BLaER1 treated with 17β-estradiol and CSF1 and Interleukin-3, amounts not matched to agents 10 nM and 100 nM (cell line): Measurements from ENCODE around the gene PRRX1.

Experiments
- H3K27ac ChIP-seq, 11 experiments: shearing (Covaris generic); formaldehyde crosslinking; 2 replicates each; pipeline ENCODE4 v1.8.1; 2022
- H3K27me3 ChIP-seq, 11 experiments: shearing (Covaris generic); formaldehyde crosslinking; 2 replicates each; pipeline ENCODE4 v1.8.1; 2022
- H3K36me3 ChIP-seq, 11 experiments: shearing (Covaris generic); formaldehyde crosslinking; 2 replicates each; pipeline ENCODE4 v1.8.1; 2022
- H3K4me1 ChIP-seq, 10 experiments: shearing (Covaris generic); formaldehyde crosslinking; 2 replicates each; pipeline ENCODE4 v1.8.1; 2022
- H3K4me2 ChIP-seq, 11 experiments: shearing (Covaris generic); formaldehyde crosslinking; 2 replicates each; pipeline ENCODE4 v1.8.1; 2022
- H3K4me3 ChIP-seq, 10 experiments: shearing (Covaris generic); formaldehyde crosslinking; 2 replicates each; pipeline ENCODE4 v1.8.1; 2022
- H3K9ac ChIP-seq, 11 experiments: shearing (Covaris generic); formaldehyde crosslinking; 2 replicates each; pipeline ENCODE4 v1.8.1; 2022
- H3K9me3 ChIP-seq, 11 experiments: shearing (Covaris generic); formaldehyde crosslinking; replicated peaks in 1 of 11; 2 replicates each; pipeline ENCODE4 v1.8.1; 2022
- H4K20me1 ChIP-seq, 11 experiments: shearing (Covaris generic); formaldehyde crosslinking; 2 replicates each; pipeline ENCODE4 v1.8.1; 2022
- Cebpa-rat ChIP-seq, 11 experiments: shearing (Covaris generic); IDR thresholded peaks; 2 replicates each; pipeline ENCODE4 v1.8.1; 2022

The PRRX1 gene

DNA sequence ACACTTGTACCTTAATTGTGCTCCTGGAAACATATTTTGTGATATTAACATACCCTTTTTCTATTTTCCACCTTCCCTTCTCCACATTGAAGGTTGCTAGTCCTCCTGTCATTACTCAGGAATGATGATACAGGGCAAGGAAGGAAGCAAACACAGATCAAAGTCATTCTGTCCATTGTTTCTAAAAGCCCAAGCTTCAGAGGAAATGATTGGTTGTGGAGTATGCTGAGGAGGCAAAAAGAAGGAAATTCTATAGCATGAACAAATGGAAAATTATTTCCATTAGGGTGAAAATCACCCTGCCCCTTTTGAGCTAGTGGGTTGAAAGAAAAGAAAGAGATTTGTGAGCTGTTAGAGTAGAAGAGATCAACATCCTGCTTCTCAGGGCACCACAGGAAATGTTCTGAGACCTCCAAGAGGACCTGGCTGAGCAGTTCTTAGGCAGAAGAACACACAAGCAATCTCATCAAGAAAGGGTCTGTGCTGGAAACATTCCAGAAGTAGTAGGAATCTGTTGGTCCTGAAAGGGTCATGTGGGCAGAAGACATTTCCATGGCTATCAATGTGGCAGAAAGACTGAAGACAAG lies 29.0 kb upstream of the PRRX1 start:
- Histone ChIP-seq H3K9me3 (peaks cover 5 to 10% (median 7%) of the 10 kb centered on the region in 11 experiments; a peak in 15 of 22 replicates), H4K20me1 (no peaks in the 10 kb centered on the region), H3K27ac (no peak overlapping the region), H3K4me3 (no peak overlapping the region), H3K4me2 (no peak overlapping the region), H3K9ac (no peak overlapping the region), H3K36me3 (no peaks in the 10 kb centered on the region), H3K4me1 (peaks cover 0 to under 1% (median 0%) of the 10 kb centered on the region in 10 experiments; a peak in 1 of 20 replicates), H3K27me3 (no peaks in the 10 kb centered on the region)
- no peak for TF ChIP-seq Cebpa-rat (IDR thresholded peaks at IDR 0.05)

- peak overlapping the region in 1 of 11 experiments; percentile 20; a peak in 2 of 22 replicates for H3K27ac ChIP-seq
These were observed 23.4 kb upstream of the PRRX1 start for GRCh38 chr1:170640581-170640980.

GRCh38 chr1:170657275-170657853 lies 6.6 kb upstream of the PRRX1 start:
- peaks cover 0 to 4% (median 0%) of the 10 kb centered on the region in 10 experiments; a peak in 1 of 20 replicates for H3K4me1 ChIP-seq
- TF ChIP-seq Cebpa-rat (IDR thresholded peaks at IDR 0.05): no peak
- H3K27ac ChIP-seq: no peak overlapping the region
- H3K9ac ChIP-seq: no peak overlapping the region
- H3K27me3 ChIP-seq: peaks cover 3 to 12% (median 8%) of the 10 kb centered on the region in 11 experiments; a peak in 17 of 22 replicates
- H3K4me3 ChIP-seq: no peak overlapping the region
- no peaks in the 10 kb centered on the region for H3K36me3 ChIP-seq
- H3K9me3 ChIP-seq: peaks cover 0 to 4% (median 0%) of the 10 kb centered on the region in 11 experiments; a peak in 2 of 22 replicates
- H4K20me1 ChIP-seq: no peaks in the 10 kb centered on the region
- H3K4me2 ChIP-seq: no peak overlapping the region

More at GRCh38 chr1:170640581-170640980, 23.4 kb upstream of the PRRX1 start:
- Histone ChIP-seq H3K9me3 (peaks cover 5 to 10% (median 7%) of the 10 kb centered on the region in 11 experiments; a peak in 15 of 22 replicates), H3K27me3 (no peaks in the 10 kb centered on the region), H3K9ac (no peak overlapping the region), H3K4me1 (peaks cover 0 to 12% (median 10%) of the 10 kb centered on the region in 10 experiments; a peak in 15 of 20 replicates), H4K20me1 (no peaks in the 10 kb centered on the region), H3K4me3 (no peak overlapping the region), H3K36me3 (no peaks in the 10 kb centered on the region), H3K4me2 (peak overlapping the region in 7 of 11 experiments; percentile 2 to 32 (median 20); a peak in 7 of 22 replicates)
- TF ChIP-seq Cebpa-rat (IDR thresholded peaks at IDR 0.05): no peak

DNA sequence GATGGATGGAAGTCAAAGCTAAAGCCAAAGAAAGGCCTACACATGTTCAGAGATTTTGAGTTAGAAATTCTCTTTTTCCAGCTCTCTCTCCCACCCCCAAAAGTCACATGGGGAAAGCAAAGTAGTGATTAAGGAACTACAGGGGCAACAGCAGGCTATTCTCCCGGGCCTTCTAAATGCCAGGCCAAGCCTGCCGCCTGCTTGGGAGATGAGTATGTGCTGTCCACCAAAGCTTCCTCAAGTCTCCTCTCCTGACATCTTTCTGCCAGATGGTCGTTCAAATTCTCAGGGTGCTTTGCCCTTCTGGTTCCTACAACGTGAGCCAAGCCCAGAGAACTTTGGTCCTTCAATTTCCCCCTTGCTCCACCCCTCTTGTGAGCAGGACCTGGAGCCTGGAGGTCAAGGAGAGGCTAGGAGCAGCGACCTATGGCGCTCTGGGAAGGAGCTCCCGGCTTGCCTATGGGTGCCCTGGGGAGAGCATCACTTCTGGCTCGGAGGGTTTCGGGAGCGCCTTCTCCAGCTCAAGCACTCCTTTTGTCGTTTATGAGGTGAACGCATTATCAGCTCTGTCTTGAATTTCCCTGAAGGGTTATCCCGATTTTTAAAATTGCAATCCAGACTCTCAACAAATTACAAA lies 4.4 kb upstream of the PRRX1 start:
- Histone ChIP-seq H3K27me3 (peaks cover 19 to 33% (median 29%) of the 10 kb centered on the region in 11 experiments), H4K20me1 (no peaks in the 10 kb centered on the region), H3K4me2 (no peak overlapping the region), H3K4me1 (peaks cover 0 to 6% (median 0%) of the 10 kb centered on the region in 10 experiments; a peak in 2 of 20 replicates), H3K27ac (no peak overlapping the region), H3K9ac (no peak overlapping the region), H3K9me3 (peaks cover 4 to 8% (median 5%) of the 10 kb centered on the region in 11 experiments; a peak in 19 of 22 replicates), H3K4me3 (no peak overlapping the region), H3K36me3 (no peaks in the 10 kb centered on the region)
- no peak for TF ChIP-seq Cebpa-rat (IDR thresholded peaks at IDR 0.05)

DNA sequence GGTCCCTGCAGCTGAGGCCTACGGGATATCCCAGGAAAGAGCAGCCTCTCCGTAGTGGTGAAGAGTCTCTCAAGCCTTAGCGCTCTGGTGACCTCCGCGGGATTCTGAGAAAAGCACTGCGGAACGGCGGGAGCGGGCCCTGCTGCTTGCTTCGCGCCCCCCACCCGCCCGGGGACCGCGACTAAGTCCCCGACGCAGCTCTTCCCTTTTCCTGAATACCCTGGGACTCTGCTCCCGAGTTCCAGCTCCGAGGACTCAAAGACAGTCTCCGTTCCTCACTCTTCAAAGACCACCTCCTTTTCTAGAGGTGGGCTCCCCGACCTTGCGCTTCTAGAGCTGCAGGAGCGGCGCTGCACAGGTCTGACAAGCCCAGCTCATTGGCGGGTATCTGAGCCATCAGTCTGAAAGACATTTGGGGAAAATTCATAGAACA lies 3.6 kb upstream of the PRRX1 start:
- peaks cover 0 to 6% (median 0%) of the 10 kb centered on the region in 10 experiments; a peak in 2 of 20 replicates for H3K4me1 ChIP-seq
- no peak overlapping the region for H3K4me3 ChIP-seq
- TF ChIP-seq Cebpa-rat (IDR thresholded peaks at IDR 0.05): no peak
- H4K20me1 ChIP-seq: no peaks in the 10 kb centered on the region
- peaks cover 10 to 16% (median 13%) of the 10 kb centered on the region in 11 experiments; a peak in 21 of 22 replicates for H3K9me3 ChIP-seq
- H3K36me3 ChIP-seq: no peaks in the 10 kb centered on the region
- H3K4me2 ChIP-seq: no peak overlapping the region
- H3K27ac ChIP-seq: no peak overlapping the region
- H3K9ac ChIP-seq: no peak overlapping the region
- H3K27me3 ChIP-seq: peaks cover 24 to 41% (median 37%) of the 10 kb centered on the region in 11 experiments

DNA sequence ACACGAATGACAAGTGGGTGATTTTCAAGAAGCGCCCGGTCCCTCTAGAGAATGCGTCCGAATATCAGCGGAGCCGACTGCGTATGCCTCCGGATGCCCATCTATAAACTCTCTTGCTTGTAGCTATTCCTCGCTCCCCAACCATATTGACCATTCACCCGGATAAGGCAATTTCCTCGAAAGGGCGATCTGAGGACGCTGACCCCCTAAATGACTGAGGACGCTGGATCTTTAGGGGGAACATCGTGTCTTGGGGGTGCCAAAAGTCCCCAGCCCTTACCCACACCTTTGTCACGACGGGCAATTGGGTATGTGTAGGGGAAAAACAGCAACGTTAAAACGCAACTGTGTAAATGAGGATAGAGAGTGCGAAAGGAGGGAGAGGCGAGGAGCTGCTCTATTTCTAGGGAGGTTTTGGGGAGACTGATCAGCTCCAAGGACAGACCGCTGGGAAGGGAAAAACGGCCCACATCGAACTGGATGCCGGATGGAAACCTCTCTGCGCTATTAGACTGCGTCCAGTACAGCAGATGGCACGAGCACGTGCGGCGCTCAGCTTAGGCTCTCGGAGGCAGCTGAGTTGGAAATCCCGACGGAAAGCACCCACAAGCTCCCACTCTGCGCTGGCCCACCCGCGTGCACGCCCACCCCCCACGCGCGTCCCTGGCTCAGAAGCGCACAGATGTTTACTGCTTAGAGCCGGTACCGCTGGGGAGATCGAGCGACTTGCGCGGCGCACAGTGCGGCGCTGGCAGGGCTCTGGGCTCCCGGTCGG lies 2.9 kb upstream of the PRRX1 start:
- Histone ChIP-seq H3K4me2 (no peak overlapping the region), H4K20me1 (no peaks in the 10 kb centered on the region), H3K27ac (no peak overlapping the region), H3K4me3 (no peak overlapping the region), H3K27me3 (peaks cover 24 to 46% (median 38%) of the 10 kb centered on the region in 11 experiments), H3K4me1 (peaks cover 0 to 6% (median 0%) of the 10 kb centered on the region in 10 experiments; a peak in 2 of 20 replicates), H3K9me3 (peaks cover 10 to 22% (median 17%) of the 10 kb centered on the region in 11 experiments; a peak in 21 of 22 replicates), H3K9ac (no peak overlapping the region), H3K36me3 (no peaks in the 10 kb centered on the region)
- no peak for TF ChIP-seq Cebpa-rat (IDR thresholded peaks at IDR 0.05)

- H3K9ac ChIP-seq: no peak overlapping the region
- no peaks in the 10 kb centered on the region for H4K20me1 ChIP-seq
- H3K27ac ChIP-seq: no peak overlapping the region
- H3K4me3 ChIP-seq: no peak overlapping the region
- peaks cover 24 to 46% (median 38%) of the 10 kb centered on the region in 11 experiments for H3K27me3 ChIP-seq
- TF ChIP-seq Cebpa-rat (IDR thresholded peaks at IDR 0.05): no peak
- peaks cover 10 to 22% (median 17%) of the 10 kb centered on the region in 11 experiments; a peak in 21 of 22 replicates for H3K9me3 ChIP-seq
- peak overlapping the region in 2 of 11 experiments; percentile 30 to 46; a peak in 3 of 22 replicates for H3K4me2 ChIP-seq
- H3K36me3 ChIP-seq: no peaks in the 10 kb centered on the region
- peaks cover 0 to 6% (median 0%) of the 10 kb centered on the region in 10 experiments; a peak in 2 of 20 replicates for H3K4me1 ChIP-seq
These were observed 2.1 kb upstream of the PRRX1 start for GRCh38 chr1:170661646-170662411.
